Stomach (tissue), 9 donors: ENCODE results near the gene BPTF. TPM values are rescaled to one million over a fixed set of nuclear protein-coding genes. Genes with fewer than 3 reads are reported as not detected.
A peak's percentile ranks its signal among the peaks of the same experiment; 100 is the strongest.

Experiments
- DNase-seq, 2 donors: peaks; one replicate each; pipeline versions ENCODE4 v3.0.0 to v3.0.0-alpha.2; 2013 to 2019
- H3K27ac ChIP-seq, 5 donors: fragments of 200-600 bp in 4 of 5; sonication (generic) in 4 of 5; one replicate each; pipeline ENCODE4 v1.5.1; 2013 to 2019; ENCODE audit warnings: mild to moderate bottlenecking in 1 of 5, moderate library complexity in 1 of 5
- H3K27me3 ChIP-seq, 3 donors: fragments of 200-600 bp; sonication (generic); one replicate each; pipeline ENCODE4 v1.5.1; 2017 to 2019; ENCODE audit warnings: mixed run types in 1 of 3
- H3K36me3 ChIP-seq, 4 donors: fragments of 200-600 bp; sonication (generic); 1 replicate in 3 of 4; 2 replicates in 1 of 4; pipeline ENCODE4 v1.5.1; 2016 to 2019
- H3K4me1 ChIP-seq, 4 donors: fragments of 200-600 bp; sonication (generic); one replicate each; pipeline ENCODE4 v1.5.1; 2016 to 2019
- H3K4me3 ChIP-seq, 4 donors: fragments of 200-600 bp; sonication (generic) in 3 of 4; one replicate each; pipeline ENCODE4 v1.5.1; 2016 to 2019; ENCODE audit warnings: mild to moderate bottlenecking in 1 of 4
- H3K9me3 ChIP-seq, 4 donors: fragments of 200-600 bp; sonication (generic); one replicate each; pipeline ENCODE4 v1.5.1; 2016 to 2019
- CTCF ChIP-seq, 7 experiments: fragments of 450-650 bp in 4 of 7; fragments of 200-600 bp in 3 of 7; sonication (generic) in 3 of 7; IDR thresholded peaks; one replicate each; pipeline ENCODE4 v1.5.1; 2016 to 2019; ENCODE audit warnings: antibody characterized with exemption in 7 of 7, control low read depth in 2 of 7, mild to moderate bottlenecking in 1 of 7
- EP300 ChIP-seq: sonication (generic); formaldehyde crosslinking; IDR thresholded peaks from one replicate; pipeline ENCODE4 v1.6.1; 2017; ENCODE audit warnings: antibody characterized with exemption
- POLR2A ChIP-seq, 4 donors: fragments of 450-650 bp; IDR thresholded peaks; one replicate each; pipeline ENCODE4 v1.6.1; 2016; ENCODE audit warnings: antibody characterized with exemption in 4 of 4, control low read depth in 2 of 4, mild to moderate bottlenecking in 1 of 4, moderate library complexity in 1 of 4
- POLR2AphosphoS5 ChIP-seq, 3 donors: sonication (generic); formaldehyde crosslinking; IDR thresholded peaks; one replicate each; pipeline ENCODE4 v1.6.1; 2016; ENCODE audit warnings: antibody characterized with exemption in 3 of 3
- WGBS, 5 donors: extraction: QIAGEN DNeasy Blood & Tissue Kit in 3 of 5; methylation state at CpG; one replicate each; pipeline versions ENCODE4 v1.1.5 to v1.1.7; 2013 to 2018; 5-methylcytosine and 5-hydroxymethylcytosine counted together
- intact Hi-C: fragments of 100-400 bp; cut with DNase I; formaldehyde crosslinking; loops from one replicate; pipeline ENCODE4 v1.15.1; 2023; ENCODE audit warnings: low total_unique reads
- polyA plus RNA-seq, 3 donors: library from polyadenylated mRNA; stranded (reverse); fragments of 200-250 nt; gene quantifications; one replicate each; pipeline ENCODE4 v1.2.3, GENCODE V29; 2013
- total RNA-seq, 5 donors: library from RNA; depleted of rRNA; stranded (reverse); fragments of >200 nt; gene quantifications; one replicate each; pipeline versions ENCODE4 v1.1.0 to v1.2.3, GENCODE V29; 2014 to 2016
- donor health status: healthy with polysubstance abuse.
- donor health status: Bipolar disorder and iron deficiency.
- donor health status: healthy.

The BPTF gene
- total and polyA plus RNA-seq, 8 donors, result 8.6 to 122 (median 49.9) TPM

- Histone ChIP-seq H3K27me3 (no peaks in the 10 kb centered on the region), H3K27ac (no peak overlapping the region), H3K4me3 (no peak overlapping the region), H3K36me3 (no peaks in the 10 kb centered on the region), H3K4me1 (no peaks in the 10 kb centered on the region), H3K9me3 (no peaks in the 10 kb centered on the region)
- intact Hi-C loops, result no loop called here
- DNase-seq, result no peak
- TF ChIP-seq POLR2A (IDR thresholded peaks at IDR 0.05) (no peak), POLR2AphosphoS5 (IDR thresholded peaks at IDR 0.05) (no peak), EP300 (no peak), CTCF (IDR thresholded peaks at IDR 0.05) (no peak)
- 85 to 99% (median 91%) methylated on average over 3 of the region's 3 CpGs for WGBS, 5 donors
Measured at GRCh38 chr17:68004201-68004600, 178.9 kb downstream of the BPTF start.

GRCh38 chr17:68006797-68007196 lies 181.5 kb downstream of the BPTF start:
- DNase-seq, result peak in 1 of 2 donors; percentile 65
- peaks cover 0 to 5% (median 0%) of the 10 kb centered on the region in 4 donors for H3K4me1 ChIP-seq

GRCh38 chr17:68011199-68011665 lies 185.9 kb downstream of the BPTF start:
- 43 to 48% (median 47%) methylated on average over 19 to 20 of the region's 20 CpGs for WGBS, 5 donors
- intact Hi-C loops, result no loop called here
- peak; percentile 48 to 63 for DNase-seq

More at GRCh38 chr17:68006797-68007196, 181.5 kb downstream of the BPTF start:
- H3K9me3 ChIP-seq, result no peaks in the 10 kb centered on the region
- H3K27ac ChIP-seq, result no peak overlapping the region
- no peak for TF ChIP-seq POLR2AphosphoS5 (IDR thresholded peaks at IDR 0.05)
- TF ChIP-seq POLR2A (IDR thresholded peaks at IDR 0.05), result no peak
- no peak for TF ChIP-seq CTCF (IDR thresholded peaks at IDR 0.05)
- TF ChIP-seq EP300, result no peak
- intact Hi-C loops, result no loop called here
- H3K27me3 ChIP-seq, result no peaks in the 10 kb centered on the region
- WGBS, 5 donors, result 76 to 85% (median 80%) methylated on average over 6 of the region's 6 CpGs
- no peak overlapping the region for H3K4me3 ChIP-seq
- H3K36me3 ChIP-seq, result no peaks in the 10 kb centered on the region

GRCh38 chr17:68013385-68013784 lies 188.1 kb downstream of the BPTF start:
- Histone ChIP-seq H3K27me3 (no peaks in the 10 kb centered on the region), H3K36me3 (no peaks in the 10 kb centered on the region), H3K27ac (no peak overlapping the region), H3K4me1 (peaks cover 0 to 5% (median 0%) of the 10 kb centered on the region in 4 donors), H3K9me3 (no peaks in the 10 kb centered on the region), H3K4me3 (no peak overlapping the region)
- TF ChIP-seq CTCF (IDR thresholded peaks at IDR 0.05), result no peak
- TF ChIP-seq POLR2A (IDR thresholded peaks at IDR 0.05), result no peak
- no peak for TF ChIP-seq POLR2AphosphoS5 (IDR thresholded peaks at IDR 0.05)
- no peak for TF ChIP-seq EP300
- intact Hi-C loops, result no loop called here
- DNase-seq, result no peak

More at GRCh38 chr17:68011199-68011665, 185.9 kb downstream of the BPTF start:
- TF ChIP-seq EP300 (no peak), CTCF (IDR thresholded peaks at IDR 0.05) (peak in 5 of 7 experiments; percentile 38 to 65 (median 57)), POLR2AphosphoS5 (IDR thresholded peaks at IDR 0.05) (no peak)
- Histone ChIP-seq H3K9me3 (no peaks in the 10 kb centered on the region), H3K4me1 (peaks cover 0 to 5% (median 0%) of the 10 kb centered on the region in 4 donors), H3K36me3 (no peaks in the 10 kb centered on the region), H3K27ac (no peak overlapping the region), H3K27me3 (no peaks in the 10 kb centered on the region), H3K4me3 (no peak overlapping the region)
